HG02840 (cell line): ENCODE measurements around the gene TRPC4.

ENCODE experiments used
- ATAC-seq: cut with Tn5 transposase; IDR thresholded peaks from one replicate; pipeline ENCODE4 v1.9.1; 2021; ENCODE audit warnings: mild to moderate bottlenecking, moderate library complexity, moderate number of reproducible peaks; ENCODE audit not compliant: unreplicated experiment, low FRiP score

TRPC4 gene

DNA sequence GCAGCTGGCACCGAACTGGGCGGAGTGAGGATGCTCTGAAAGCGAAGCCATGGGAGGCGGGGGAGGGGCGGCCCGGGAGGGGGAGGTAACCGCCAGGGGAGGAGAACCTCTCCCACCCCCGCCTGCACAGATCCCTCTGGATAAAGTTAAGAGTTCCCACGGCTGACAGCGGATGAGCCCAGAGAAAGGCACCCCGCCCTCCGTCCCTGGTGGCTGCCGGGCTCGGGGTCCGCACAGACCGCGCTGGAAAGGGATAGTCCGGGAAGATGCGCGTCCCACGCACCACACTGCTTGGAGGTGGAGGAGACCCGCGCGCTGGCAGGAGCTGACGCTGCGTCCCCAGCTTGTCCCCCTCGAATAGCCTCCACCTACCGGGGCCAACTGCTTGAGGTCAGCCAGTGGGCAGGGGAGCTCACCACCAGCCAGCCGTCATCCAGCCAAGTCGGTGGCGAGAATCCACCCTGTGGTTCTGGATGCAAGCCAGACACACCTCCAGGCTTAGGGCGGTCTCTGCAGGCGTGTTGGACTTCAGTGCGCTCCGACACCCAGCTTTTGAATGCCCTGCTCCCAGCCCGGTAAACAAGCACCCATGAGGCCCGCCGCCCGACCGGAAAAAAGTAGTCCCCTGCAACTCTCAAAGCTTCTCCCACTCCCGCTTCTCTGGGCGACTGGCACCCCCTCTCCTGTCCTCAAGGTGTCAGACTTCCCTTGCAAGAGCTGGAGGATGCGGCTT is at the start of gene TRPC4:
Gene TRPC4, minus strand, starts transcription at position 17 of the 733 bp plus-strand sequence. CDS start 86,439 bp downstream, outside the sequence.
- ATAC-seq, result no peak

DNA sequence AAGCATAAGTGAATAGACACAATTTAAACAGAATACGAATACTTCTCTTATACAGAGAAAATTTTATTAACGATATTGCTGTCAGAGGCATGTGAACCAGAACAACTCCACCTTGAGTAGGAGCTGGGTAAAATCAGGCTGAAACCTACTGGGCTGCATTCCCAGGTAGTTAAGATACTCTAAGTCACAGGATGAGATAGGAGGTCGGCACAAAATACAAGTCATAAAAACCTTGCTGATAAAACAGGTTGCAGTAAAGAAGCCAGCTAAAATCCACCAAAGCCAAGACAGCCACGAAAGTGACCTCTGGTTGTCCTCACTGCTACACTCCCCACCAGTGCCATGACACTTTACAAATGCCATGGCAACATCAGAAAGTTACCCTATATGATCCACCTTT is 49.2 kb upstream of the TRPC4 start:
- no peak for ATAC-seq

DNA sequence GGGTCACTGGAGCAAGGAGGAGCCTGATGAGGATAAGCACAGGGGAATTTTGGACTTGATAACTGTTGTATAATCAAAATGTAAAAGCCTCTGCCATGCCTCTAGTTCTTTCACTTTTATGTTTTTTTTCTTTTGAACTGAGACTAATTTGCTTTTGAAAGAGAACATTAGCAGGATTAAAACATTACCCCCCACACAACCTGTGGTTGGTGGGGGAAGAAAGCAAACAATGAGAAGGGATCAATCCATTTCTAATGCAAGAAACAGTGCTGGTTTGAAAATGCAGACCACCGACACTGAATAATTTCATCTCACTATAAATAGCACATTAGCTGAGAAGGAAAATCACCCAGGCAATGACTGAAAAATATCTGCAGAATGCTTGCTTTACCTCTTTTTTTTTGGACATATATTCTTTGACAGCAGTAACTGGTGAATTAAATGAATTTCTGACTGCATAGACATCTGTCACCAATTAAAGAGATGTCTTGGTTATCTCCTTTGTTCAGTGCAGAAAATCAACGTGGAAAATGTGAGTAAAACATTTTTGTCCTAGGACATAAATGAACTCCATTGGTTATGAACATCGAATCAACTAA is 48.6 kb upstream of the TRPC4 start:
- no peak for ATAC-seq

DNA sequence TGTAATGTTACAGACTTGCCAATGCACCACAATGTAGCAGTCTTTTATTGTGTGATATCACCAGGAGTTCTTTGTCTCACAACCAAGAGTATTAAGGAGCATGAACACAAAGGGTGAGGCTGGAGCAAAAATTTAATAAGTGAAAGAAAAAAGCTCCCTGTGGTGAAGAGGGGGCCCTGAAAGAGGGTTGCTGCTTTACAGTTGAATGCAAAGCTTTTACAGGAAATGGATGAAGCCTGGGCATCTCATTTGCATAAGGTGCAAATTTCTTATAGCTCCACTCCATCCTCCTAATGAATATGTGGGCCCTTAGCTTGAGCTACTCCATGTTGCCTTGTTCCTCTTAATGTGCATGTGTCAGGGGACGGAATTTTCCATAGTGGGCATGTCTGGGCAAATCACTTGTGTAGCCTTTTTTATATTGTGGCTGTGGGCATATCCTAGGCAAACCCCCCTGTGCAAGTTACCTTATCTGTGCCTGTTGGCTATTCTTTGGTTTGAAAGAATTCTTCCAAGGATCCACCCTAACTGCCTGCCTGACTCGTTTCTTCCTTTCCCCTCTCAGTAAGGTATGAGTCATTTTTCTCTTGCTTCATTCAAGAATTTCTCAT is 45.3 kb upstream of the TRPC4 start:
- no peak for ATAC-seq

DNA sequence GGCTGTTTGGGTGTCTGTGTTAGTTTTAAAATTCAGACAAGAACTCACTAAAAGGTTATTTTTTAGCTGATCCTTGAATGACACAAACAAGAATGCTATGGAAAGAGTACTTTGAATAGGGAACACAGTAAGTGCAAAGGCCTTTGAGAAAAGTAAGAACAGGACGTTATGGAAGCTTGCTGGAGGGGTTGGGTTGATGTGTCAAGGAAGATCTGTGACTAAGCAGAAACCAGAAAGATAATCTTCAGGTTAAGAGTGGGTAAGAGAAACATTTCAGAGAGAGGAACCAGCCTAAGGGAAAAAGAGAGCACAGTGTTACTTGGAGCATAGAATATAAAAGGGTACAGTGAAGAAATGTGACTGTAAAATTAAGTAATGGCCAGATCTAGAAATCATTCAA is 41.2 kb upstream of the TRPC4 start:
- ATAC-seq, result no peak

DNA sequence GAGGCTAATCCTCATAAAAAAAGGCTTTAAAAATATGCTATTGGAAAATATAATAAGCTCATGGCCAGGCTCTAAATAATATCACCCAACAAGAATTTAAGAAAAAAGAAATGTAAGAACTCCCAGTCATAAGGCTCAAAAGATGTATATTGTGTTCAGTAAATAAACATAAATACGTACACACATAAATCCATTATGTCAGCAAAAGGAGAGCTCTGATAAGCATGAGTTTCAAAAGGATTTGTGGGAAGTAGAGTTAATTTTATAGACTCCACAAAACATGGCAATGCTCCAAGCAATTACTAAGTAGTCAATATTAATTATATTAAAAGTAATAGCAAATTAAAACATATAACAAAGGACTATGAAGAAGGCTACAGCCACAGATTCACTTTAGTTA is 37.3 kb upstream of the TRPC4 start:
- ATAC-seq, result no peak

DNA sequence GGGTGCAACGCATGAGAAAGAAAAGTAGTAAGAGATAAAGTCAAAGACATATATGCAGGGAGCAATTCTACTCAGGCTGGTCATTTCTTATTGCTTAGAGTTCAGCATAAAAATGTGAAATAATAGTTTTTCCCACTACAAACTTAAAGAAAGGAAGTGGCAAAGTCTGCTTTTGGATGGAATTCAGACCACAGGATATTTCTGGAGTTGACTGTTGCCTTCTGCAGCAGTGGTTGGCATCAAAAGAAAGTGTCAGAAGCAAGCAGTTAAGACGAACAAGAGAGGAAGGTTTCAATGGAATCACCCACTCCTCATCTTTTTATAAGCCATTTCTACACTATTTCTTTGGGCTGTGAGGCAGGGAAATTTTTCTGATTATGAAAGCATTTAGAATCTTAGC is 36.2 kb upstream of the TRPC4 start:
- no peak for ATAC-seq

DNA sequence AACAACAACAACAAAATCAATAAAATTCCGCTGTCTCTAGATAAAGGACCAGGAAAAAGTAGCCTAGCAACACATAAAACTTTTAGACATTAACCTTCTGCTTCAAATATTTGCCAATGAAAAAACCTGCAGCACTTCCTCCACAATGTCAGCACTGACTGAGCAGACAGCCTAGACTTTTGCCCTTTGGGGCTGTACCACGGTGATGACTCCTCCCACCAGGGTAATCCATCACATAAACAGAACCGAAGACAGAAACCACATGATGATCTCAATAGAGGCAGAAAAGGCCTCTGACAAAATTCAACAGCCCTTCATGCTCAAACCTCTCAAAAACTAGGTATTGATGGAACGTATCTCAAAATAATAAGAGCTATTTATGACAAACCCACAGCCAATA is 30.2 kb upstream of the TRPC4 start:
- no peak for ATAC-seq

DNA sequence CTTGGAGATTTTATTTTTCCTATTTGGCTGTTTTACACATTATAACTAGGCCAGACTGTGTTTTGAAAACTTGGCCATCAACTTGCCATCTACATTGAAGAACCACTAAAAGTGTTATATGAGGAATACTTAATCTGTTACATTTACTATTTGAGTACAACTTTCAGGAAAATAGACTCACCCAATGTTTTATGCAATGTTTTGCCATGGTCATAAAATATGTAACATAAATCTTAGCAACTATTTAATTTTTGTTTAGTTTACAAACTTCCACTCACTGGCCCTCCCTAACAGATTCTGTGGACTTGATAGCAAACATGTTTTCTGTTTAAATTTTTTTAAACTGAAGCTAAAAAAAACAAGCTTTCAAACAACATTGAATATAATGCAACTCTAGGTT is 23.7 kb upstream of the TRPC4 start:
- no peak for ATAC-seq

DNA sequence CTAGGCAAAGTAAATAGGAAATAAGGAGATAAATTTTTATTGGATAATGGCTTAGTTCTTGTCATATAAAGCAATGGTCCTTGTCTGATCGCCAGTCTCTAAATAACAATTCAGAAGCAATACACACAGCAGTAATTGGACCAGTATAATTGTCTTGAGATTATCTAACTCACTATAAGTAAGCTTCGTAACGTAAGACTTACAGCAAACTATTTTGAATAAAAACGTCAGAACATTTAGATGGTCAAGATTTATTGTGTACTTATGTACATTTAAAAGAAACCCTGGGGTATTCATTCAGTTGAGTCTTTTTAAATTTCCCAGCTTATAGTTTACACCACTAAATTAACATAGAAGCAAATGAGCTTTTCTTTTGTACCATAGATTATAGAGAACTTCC is 20.2 kb upstream of the TRPC4 start:
- no peak for ATAC-seq

DNA sequence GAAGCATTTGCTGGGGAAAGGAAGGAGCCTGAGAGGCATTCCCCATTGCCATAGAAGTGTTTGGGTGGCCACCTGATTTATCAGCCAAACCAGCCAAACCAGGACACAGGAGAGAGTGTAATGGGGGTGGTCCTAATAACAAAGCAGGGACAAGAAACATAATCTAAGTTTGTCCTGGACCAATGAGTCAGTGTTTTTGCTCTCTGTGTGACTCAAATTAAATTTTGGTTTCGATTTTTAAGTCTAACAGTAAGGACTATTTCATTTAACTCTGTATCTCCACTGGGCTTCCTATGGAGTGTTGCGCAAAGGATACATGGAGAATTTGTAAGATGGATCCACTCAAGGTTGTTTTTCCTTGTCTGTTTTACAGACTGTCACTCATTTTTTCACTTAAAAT is 19.5 kb upstream of the TRPC4 start:
- ATAC-seq, result no peak

DNA sequence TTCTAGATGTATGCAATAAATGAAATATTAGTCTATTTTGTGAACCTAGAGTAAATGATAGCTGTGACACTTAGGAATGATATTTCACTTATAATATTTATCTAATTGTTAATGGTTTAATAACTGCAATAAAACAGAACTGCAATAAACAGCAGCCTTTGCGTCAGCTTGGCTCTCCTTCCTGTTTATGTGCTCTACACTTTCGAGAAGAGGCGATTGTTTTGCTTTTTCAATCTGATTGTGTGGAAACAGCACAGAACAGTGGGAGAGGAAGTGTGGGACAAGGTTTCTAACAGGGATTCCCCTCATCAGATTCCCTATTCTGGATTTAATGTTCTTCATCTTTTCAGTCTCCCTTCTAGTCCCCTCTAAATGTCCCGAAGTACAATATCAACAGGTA is 17.3 kb upstream of the TRPC4 start:
- no peak for ATAC-seq

DNA sequence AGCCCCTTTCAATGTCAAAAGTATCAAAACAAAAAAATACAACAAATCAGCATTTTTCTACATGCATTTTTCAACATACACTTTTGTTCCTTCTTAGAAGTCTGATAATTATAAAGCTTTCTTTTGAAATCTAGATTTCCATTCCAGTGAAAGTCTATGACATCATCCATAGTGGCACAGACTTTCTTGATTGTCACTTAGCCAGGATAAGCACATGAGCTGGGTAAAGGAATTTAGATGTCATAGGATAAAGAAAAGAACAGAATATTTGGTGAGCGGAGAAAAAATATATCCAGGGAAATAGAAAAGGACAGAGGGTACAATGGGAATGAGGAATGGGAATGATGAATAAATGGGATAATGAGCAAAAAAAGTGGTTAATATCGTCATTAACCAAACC is 15.1 kb upstream of the TRPC4 start:
- no peak for ATAC-seq

DNA sequence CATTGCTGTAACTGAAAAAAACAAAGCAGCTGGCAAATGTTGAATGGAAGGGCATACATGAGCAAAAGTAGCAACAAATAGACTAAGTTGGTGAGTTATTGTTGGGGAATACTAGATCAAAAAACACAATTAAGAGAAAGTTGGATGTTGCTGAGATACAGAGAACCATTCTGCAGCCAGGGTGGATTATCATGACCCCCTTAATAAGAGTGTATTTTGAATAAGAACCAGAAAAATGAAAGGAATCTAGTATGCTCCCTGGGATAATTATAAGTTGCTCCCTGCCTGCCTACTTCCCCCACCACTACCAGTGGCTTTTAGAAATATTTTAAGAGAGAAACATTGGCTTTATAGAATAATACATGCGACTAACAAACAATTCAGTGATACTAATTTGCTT is 14.5 kb upstream of the TRPC4 start:
- ATAC-seq, result no peak

DNA sequence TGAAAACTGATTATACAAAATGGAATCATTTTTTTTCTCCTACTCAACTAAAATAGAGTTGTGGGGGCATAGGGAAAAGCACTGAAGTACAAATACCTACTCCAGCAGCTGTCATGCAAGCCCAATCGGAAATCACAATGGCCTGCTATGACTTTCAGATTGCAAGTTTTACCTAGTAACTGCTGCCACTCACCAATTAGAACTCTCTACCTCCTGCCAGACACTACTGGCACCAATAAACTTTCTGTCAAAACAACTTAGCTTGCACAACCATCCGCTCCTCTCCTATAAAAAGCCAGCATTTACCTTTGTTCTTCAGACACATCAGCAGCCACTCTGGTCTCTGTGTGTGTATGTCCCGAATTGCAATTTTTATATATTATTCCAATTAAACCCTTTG is 9.3 kb upstream of the TRPC4 start:
- ATAC-seq, result no peak

DNA sequence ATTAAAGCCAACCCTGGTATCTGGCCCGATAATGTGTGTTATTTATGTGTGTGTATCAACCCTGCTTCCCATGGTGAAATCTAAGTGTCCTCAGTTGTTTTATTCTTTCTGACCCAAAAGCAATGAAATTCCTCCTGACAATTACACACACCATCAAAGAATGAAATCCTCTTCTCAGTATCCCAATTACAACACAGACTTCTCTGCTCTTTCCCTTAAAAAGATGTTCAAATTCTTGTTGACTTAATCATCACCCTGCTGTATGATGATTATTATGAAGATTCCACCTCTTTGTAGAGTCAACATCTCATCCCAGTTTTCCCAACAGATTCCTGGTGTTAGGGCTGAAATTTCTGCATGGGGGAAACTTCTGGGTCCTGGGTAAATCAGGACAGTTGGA is 8.9 kb upstream of the TRPC4 start:
- ATAC-seq, result no peak

DNA sequence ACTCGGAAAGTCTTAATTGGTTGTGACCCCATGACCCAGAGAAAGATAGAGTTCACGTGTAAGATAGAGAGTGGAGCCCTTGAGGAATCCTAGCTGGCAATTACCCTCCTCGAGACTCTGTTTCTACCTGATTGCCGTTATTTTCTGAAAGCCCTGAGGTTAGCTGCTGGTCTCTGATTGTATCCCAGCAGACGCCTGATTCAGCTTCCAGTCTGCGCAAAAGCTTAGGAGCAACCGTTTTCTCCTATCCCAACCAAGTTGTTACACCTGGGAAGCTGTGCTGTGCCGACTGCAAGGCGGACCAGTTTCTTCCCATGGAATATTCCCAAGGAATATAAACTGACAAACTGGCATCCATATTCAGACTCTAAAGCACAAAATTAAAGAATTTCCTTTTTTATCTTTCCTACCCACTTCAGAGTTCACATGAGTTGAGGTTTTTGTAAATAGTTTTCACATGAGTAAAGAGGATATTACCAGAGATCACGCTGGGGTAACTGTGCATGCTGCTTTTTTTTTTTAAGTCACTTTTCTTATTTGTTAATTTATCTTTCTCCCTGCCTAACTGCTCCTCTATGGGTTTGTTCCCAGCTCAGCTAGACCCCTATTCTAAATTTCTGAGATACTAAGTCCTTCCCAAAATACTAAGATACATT is 1.5 kb upstream of the TRPC4 start:
- ATAC-seq, result no peak

DNA sequence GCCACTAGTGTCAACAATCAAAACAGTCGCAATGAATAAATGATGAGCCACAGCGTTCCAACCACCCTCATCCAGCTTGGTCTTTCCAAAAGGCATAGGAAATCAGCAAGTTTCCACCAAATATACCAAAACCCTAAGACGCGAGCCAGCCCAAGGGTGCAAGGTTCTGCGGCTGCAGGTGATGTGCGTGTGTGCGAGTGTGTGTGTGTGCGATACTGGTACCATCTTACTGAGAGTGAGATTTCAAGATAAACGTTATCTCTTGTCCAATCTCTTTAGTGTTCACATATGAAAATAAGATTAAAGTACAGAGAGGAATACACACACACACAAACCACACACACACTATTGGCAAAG is 895 bp upstream of the TRPC4 start:
- no peak for ATAC-seq

DNA sequence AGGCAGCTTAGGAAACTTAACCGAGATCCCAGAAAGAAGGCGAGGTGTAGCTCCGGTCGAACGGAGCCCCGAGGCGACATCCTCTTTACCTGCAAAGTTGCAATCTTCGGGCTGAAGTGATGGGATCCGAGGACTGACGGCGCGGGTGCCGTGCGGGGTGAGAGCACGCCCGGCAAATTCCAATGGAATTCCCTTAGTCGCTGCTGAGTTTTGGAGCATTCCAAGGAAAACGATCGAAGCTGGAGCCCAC is 141 bp downstream of the TRPC4 start:
- no peak for ATAC-seq

DNA sequence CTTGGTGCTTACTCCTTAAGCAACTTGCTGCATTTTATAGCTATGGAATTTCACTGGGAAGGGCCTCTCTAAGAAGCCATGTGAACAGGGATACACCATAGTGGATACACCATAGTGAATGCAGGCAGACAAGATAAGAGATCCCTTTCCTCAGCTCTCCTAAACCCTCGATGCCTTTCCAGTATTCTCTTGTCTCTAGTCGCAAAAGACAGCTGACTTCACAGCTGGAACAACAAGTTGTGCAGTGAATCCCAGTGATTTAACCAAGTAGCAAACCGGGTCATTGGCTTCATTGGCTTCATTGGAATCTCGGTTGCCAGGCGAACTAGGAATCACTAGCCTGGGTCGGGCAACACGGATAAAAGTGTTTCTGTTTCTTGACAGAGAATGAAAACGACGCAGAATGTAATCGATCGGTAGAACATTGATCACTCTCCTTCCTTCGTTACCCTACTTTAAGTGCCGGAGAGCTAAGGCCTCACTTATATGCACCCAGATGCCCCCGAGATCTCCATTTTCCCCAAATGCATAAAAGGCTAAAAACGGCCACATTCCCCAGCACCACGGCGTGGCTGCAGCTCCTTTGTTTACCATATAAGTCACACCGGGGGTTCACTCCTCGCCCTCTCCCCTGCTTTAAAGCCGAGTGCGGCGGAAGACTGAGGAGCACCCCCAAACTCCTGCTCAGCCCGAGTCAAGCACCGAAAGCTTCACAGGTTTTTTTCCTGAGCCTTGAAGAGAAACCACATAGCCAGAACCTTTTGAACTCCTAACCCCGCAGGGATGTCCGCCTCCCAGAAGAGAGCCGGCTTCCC is 674 bp downstream of the TRPC4 start:
- ATAC-seq, result no peak

DNA sequence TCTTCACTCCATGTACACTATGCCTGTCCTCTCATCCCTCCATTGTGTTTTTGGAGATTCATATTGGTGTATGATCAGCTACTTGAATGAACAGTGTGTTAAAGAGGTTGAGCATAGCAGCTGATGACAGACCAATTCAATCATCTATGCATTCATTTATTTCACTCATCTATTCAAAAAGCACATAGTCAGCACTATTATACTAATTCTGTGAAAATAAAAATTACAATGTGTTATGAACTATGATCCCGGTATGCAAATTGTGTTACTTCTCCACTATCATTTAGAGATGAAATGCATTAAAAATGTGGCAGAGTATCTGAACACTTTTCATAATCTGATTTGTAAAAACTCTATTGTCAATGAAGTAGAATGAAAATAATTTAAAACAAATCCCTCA is 5.9 kb downstream of the TRPC4 start:
- ATAC-seq, result no peak
